ENCODE measurements around the gene EPSTI1.
"Not testable (repeated sequence)": the region's sequence is repeated elsewhere in the genome, so short reads cannot be mapped to it uniquely, and the experiment has no call there.

Gene EPSTI1

GRCh38 chr13:42876887-42877545, 115.0 kb downstream of the EPSTI1 start:
- peak overlapping the region; percentile 82 for H2AFZ ChIP-seq (ENCODE audit: low read length, unreplicated experiment)
- peaks cover 35% of the 10 kb centered on the region for H3K4me1 ChIP-seq (ENCODE audit: control insufficient read depth, insufficient read depth, low read length, unreplicated experiment)
- peak overlapping the region; percentile 68 for H3K27ac ChIP-seq (ENCODE audit: low read depth, low read length)

GRCh38 chr13:42876270-42876714, 115.7 kb downstream of the EPSTI1 start:
- H3K36me3 ChIP-seq (ENCODE audit: insufficient read depth, low read length), result no peaks in the 10 kb centered on the region
- peak overlapping the region; percentile 11; the same call in 1 of the 2 replicates for H3K4me3 ChIP-seq (ENCODE audit: low read depth, low read length)
- H3K27me3 ChIP-seq (ENCODE audit: insufficient read depth, low read length), result no peaks in the 10 kb centered on the region
- peaks cover 35% of the 10 kb centered on the region for H3K4me1 ChIP-seq (ENCODE audit: control insufficient read depth, insufficient read depth, low read length, unreplicated experiment)
- no peaks in the 10 kb centered on the region for H3K79me2 ChIP-seq (ENCODE audit: control insufficient read depth, insufficient read depth, low read length, unreplicated experiment)
- H2AFZ ChIP-seq (ENCODE audit: low read length, unreplicated experiment), result peak overlapping the region; percentile 82
- peak overlapping the region; percentile 68 for H3K27ac ChIP-seq (ENCODE audit: low read depth, low read length)

More at GRCh38 chr13:42876887-42877545, 115.0 kb downstream of the EPSTI1 start:
- H3K4me3 ChIP-seq (ENCODE audit: low read depth, low read length), result no peak overlapping the region
- no peaks in the 10 kb centered on the region for H3K79me2 ChIP-seq (ENCODE audit: control insufficient read depth, insufficient read depth, low read length, unreplicated experiment)
- H3K27me3 ChIP-seq (ENCODE audit: insufficient read depth, low read length), result no peaks in the 10 kb centered on the region
- H3K36me3 ChIP-seq (ENCODE audit: insufficient read depth, low read length), result no peaks in the 10 kb centered on the region

GRCh38 chr13:42875475-42876269, 116.4 kb downstream of the EPSTI1 start:
- H3K4me3 ChIP-seq (ENCODE audit: low read depth, low read length), result peak overlapping the region; percentile 11; the same call in 1 of the 2 replicates
- no peaks in the 10 kb centered on the region for H3K36me3 ChIP-seq (ENCODE audit: insufficient read depth, low read length)
- no peaks in the 10 kb centered on the region for H3K27me3 ChIP-seq (ENCODE audit: insufficient read depth, low read length)
- peak overlapping the region; percentile 68 for H3K27ac ChIP-seq (ENCODE audit: low read depth, low read length)
- H3K4me1 ChIP-seq (ENCODE audit: control insufficient read depth, insufficient read depth, low read length, unreplicated experiment), result peaks cover 35% of the 10 kb centered on the region
- peak overlapping the region; percentile 82 for H2AFZ ChIP-seq (ENCODE audit: low read length, unreplicated experiment)
- no peaks in the 10 kb centered on the region for H3K79me2 ChIP-seq (ENCODE audit: control insufficient read depth, insufficient read depth, low read length, unreplicated experiment)

GRCh38 chr13:42874221-42874620, 117.8 kb downstream of the EPSTI1 start:
- H3K27me3 ChIP-seq (ENCODE audit: insufficient read depth, low read length), result no peaks in the 10 kb centered on the region
- H3K4me3 ChIP-seq (ENCODE audit: low read depth, low read length), result no peak overlapping the region
- 0 out of 2 replicates have a peak overlapping the region, but pooled peaks have one; percentile 1 for H3K27ac ChIP-seq (ENCODE audit: low read depth, low read length)
- H3K79me2 ChIP-seq (ENCODE audit: control insufficient read depth, insufficient read depth, low read length, unreplicated experiment), result no peaks in the 10 kb centered on the region
- H2AFZ ChIP-seq (ENCODE audit: low read length, unreplicated experiment), result no peak overlapping the region
- H3K36me3 ChIP-seq (ENCODE audit: insufficient read depth, low read length), result no peaks in the 10 kb centered on the region
- peaks cover 35% of the 10 kb centered on the region for H3K4me1 ChIP-seq (ENCODE audit: control insufficient read depth, insufficient read depth, low read length, unreplicated experiment)

- Histone ChIP-seq H3K79me2 (ENCODE audit: control insufficient read depth, insufficient read depth, low read length, unreplicated experiment) (no peaks in the 10 kb centered on the region), H3K4me3 (ENCODE audit: low read depth, low read length) (no peak overlapping the region), H3K27ac (ENCODE audit: low read depth, low read length) (no peak overlapping the region), H2AFZ (ENCODE audit: low read length, unreplicated experiment) (no peak overlapping the region), H3K4me1 (ENCODE audit: control insufficient read depth, insufficient read depth, low read length, unreplicated experiment) (peaks cover 35% of the 10 kb centered on the region), H3K27me3 (ENCODE audit: insufficient read depth, low read length) (no peaks in the 10 kb centered on the region), H3K36me3 (ENCODE audit: insufficient read depth, low read length) (no peaks in the 10 kb centered on the region)
Observed at GRCh38 chr13:42873081-42873480, 119.0 kb downstream of the EPSTI1 start.

- H3K27me3 ChIP-seq (ENCODE audit: insufficient read depth, low read length), result no peaks in the 10 kb centered on the region
- no peaks in the 10 kb centered on the region for H3K79me2 ChIP-seq (ENCODE audit: control insufficient read depth, insufficient read depth, low read length, unreplicated experiment)
- no peak overlapping the region for H3K27ac ChIP-seq (ENCODE audit: low read depth, low read length)
- H3K36me3 ChIP-seq (ENCODE audit: insufficient read depth, low read length), result no peaks in the 10 kb centered on the region
- no peaks in the 10 kb centered on the region for H3K4me1 ChIP-seq (ENCODE audit: control insufficient read depth, insufficient read depth, low read length, unreplicated experiment)
- no peak overlapping the region for H2AFZ ChIP-seq (ENCODE audit: low read length, unreplicated experiment)
- H3K4me3 ChIP-seq (ENCODE audit: low read depth, low read length), result no peak overlapping the region
Observed at GRCh38 chr13:42867232-42867631, 124.8 kb downstream of the EPSTI1 start.

- H3K27ac ChIP-seq (ENCODE audit: low read depth, low read length), result no peak overlapping the region
- no peaks in the 10 kb centered on the region for H3K36me3 ChIP-seq (ENCODE audit: insufficient read depth, low read length)
- no peak overlapping the region for H2AFZ ChIP-seq (ENCODE audit: low read length, unreplicated experiment)
Observed at GRCh38 chr13:42865768-42866102, 126.3 kb downstream of the EPSTI1 start.

GRCh38 chr13:42864952-42865767, 126.9 kb downstream of the EPSTI1 start:
- Histone ChIP-seq H3K27me3 (ENCODE audit: insufficient read depth, low read length) (no peaks in the 10 kb centered on the region), H3K27ac (ENCODE audit: low read depth, low read length) (no peak overlapping the region), H3K36me3 (ENCODE audit: insufficient read depth, low read length) (no peaks in the 10 kb centered on the region), H3K4me3 (ENCODE audit: low read depth, low read length) (no peak overlapping the region), H3K4me1 (ENCODE audit: control insufficient read depth, insufficient read depth, low read length, unreplicated experiment) (no peaks in the 10 kb centered on the region), H3K79me2 (ENCODE audit: control insufficient read depth, insufficient read depth, low read length, unreplicated experiment) (no peaks in the 10 kb centered on the region), H2AFZ (ENCODE audit: low read length, unreplicated experiment) (peak overlapping the region; percentile 28)

More at GRCh38 chr13:42865768-42866102, 126.3 kb downstream of the EPSTI1 start:
- Histone ChIP-seq H3K4me1 (ENCODE audit: control insufficient read depth, insufficient read depth, low read length, unreplicated experiment) (no peaks in the 10 kb centered on the region), H3K79me2 (ENCODE audit: control insufficient read depth, insufficient read depth, low read length, unreplicated experiment) (no peaks in the 10 kb centered on the region), H3K4me3 (ENCODE audit: low read depth, low read length) (no peak overlapping the region), H3K27me3 (ENCODE audit: insufficient read depth, low read length) (no peaks in the 10 kb centered on the region)

- H2AFZ ChIP-seq (ENCODE audit: low read length, unreplicated experiment); H3K4me1 ChIP-seq (ENCODE audit: control insufficient read depth, insufficient read depth, low read length, unreplicated experiment); H3K79me2 ChIP-seq (ENCODE audit: control insufficient read depth, insufficient read depth, low read length, unreplicated experiment); H3K4me3 ChIP-seq (ENCODE audit: low read depth, low read length); H3K36me3 ChIP-seq (ENCODE audit: insufficient read depth, low read length); H3K27me3 ChIP-seq (ENCODE audit: insufficient read depth, low read length); H3K27ac ChIP-seq (ENCODE audit: low read depth, low read length): not testable (repeated sequence)
Observed at GRCh38 chr13:42862370-42862769, 129.7 kb downstream of the EPSTI1 start.

- Histone ChIP-seq H3K4me3 (ENCODE audit: low read depth, low read length) (no peak overlapping the region), H3K36me3 (ENCODE audit: insufficient read depth, low read length) (no peaks in the 10 kb centered on the region), H3K27me3 (ENCODE audit: insufficient read depth, low read length) (no peaks in the 10 kb centered on the region), H3K4me1 (ENCODE audit: control insufficient read depth, insufficient read depth, low read length, unreplicated experiment) (no peaks in the 10 kb centered on the region), H2AFZ (ENCODE audit: low read length, unreplicated experiment) (no peak overlapping the region), H3K79me2 (ENCODE audit: control insufficient read depth, insufficient read depth, low read length, unreplicated experiment) (no peaks in the 10 kb centered on the region), H3K27ac (ENCODE audit: low read depth, low read length) (no peak overlapping the region)
Observed at GRCh38 chr13:42860485-42860884, 131.6 kb downstream of the EPSTI1 start.

Measured in ACC112 (cell line).